Endodermal cell (in vitro differentiated cells): ENCODE results near the gene EML4. TPM values are rescaled to one million over a fixed set of nuclear protein-coding genes. Genes with fewer than 3 reads are reported as not detected.

Experiments
- DNase-seq: peaks from one replicate; pipeline ENCODE4 v3.0.0-alpha.2; 2017
- H3K27ac ChIP-seq: 2 replicates; pipeline ENCODE4 v1.5.1; 2013; ENCODE audit warnings: mild to moderate bottlenecking, low read depth, low read length, moderate library complexity
- H3K27me3 ChIP-seq: 2 replicates; pipeline ENCODE4 v1.6.1; 2013; ENCODE audit warnings: mild to moderate bottlenecking, low read length, moderate library complexity; ENCODE audit not compliant: insufficient read depth, control insufficient read depth, poor library complexity, severe bottlenecking
- H3K36me3 ChIP-seq: 2 replicates; pipeline ENCODE4 v1.7.0; 2013; ENCODE audit warnings: mild to moderate bottlenecking, low read length, moderate library complexity; ENCODE audit not compliant: control insufficient read depth, insufficient read depth
- H3K4me1 ChIP-seq: one replicate; pipeline ENCODE4 v1.7.0; 2013; ENCODE audit warnings: low read length; ENCODE audit not compliant: control insufficient read depth, insufficient read depth
- H3K4me3 ChIP-seq: 2 replicates; pipeline ENCODE4 v1.5.1; 2013; ENCODE audit warnings: mild to moderate bottlenecking, low read length, moderate library complexity
- H3K9ac ChIP-seq: 2 replicates; pipeline ENCODE4 v1.6.1; 2013; ENCODE audit warnings: mild to moderate bottlenecking, low read length, moderate library complexity; ENCODE audit not compliant: poor library complexity, severe bottlenecking; ENCODE audit errors: extremely low read depth
- H3K9me3 ChIP-seq: 2 replicates; pipeline ENCODE4 v1.6.1; 2013; ENCODE audit warnings: mild to moderate bottlenecking, low read length, moderate library complexity; ENCODE audit not compliant: control insufficient read depth
- H3K27ac Mint-ChIP-seq: 2 replicates; pipeline ENCODE4 v1.8.0; 2020; ENCODE audit warnings: mixed read lengths
- H3K27me3 Mint-ChIP-seq: 2 replicates; pipeline ENCODE4 v1.8.0; 2021; ENCODE audit warnings: mild to moderate bottlenecking, mixed read lengths; ENCODE audit not compliant: insufficient read depth
- H3K36me3 Mint-ChIP-seq: 2 replicates; pipeline ENCODE4 v1.8.0; 2020; ENCODE audit warnings: low read depth, mixed read lengths
- H3K4me1 Mint-ChIP-seq: 2 replicates; pipeline ENCODE4 v1.8.0; 2020; ENCODE audit warnings: mixed read lengths
- H3K4me3 Mint-ChIP-seq: 2 replicates; pipeline ENCODE4 v1.8.0; 2020; ENCODE audit warnings: mild to moderate bottlenecking, moderate library complexity, mixed read lengths
- H3K9me3 Mint-ChIP-seq: 2 replicates; pipeline ENCODE4 v1.8.0; 2020; ENCODE audit warnings: mild to moderate bottlenecking, mixed read lengths
- CTCF ChIP-seq: fragments of 200-600 bp; sonication (generic); conservative IDR thresholded peaks from 2 replicates; pipeline ENCODE4 v1.5.0; 2021; ENCODE audit warnings: antibody characterized with exemption, mild to moderate bottlenecking
- WGBS, 2 experiments: methylation state at CpG; one replicate each; pipeline versions ENCODE4 v1.1.5 to v1.1.7; 2013; ENCODE audit warnings: missing lambda C conversion rate in 2 of 2, mixed read lengths in 1 of 2; ENCODE audit not compliant: insufficient coverage in 1 of 2, insufficient read length in 1 of 2; 5-methylcytosine and 5-hydroxymethylcytosine counted together
- total RNA-seq, 2 donors: library from RNA; stranded (reverse); fragmentation: NEBNext Ultra II Directional in 1 of 2; extraction: Animal tissue kit (Norgen Biotek cat#: 25700) in 1 of 2; gene quantifications; 2 replicates in 1 of 2; 3 replicates in 1 of 2; pipeline ENCODE4 v1.2.1, GENCODE V29; 2021

EML4 gene
- total RNA-seq, 2 donors from 2014 or later: 84.6 to 90.9 TPM

- no peak for DNase-seq
- H3K9me3 Mint-ChIP-seq: no peaks in the 10 kb centered on the region
- no peaks in the 10 kb centered on the region for H3K4me1 ChIP-seq
- no peak overlapping the region for H3K4me3 Mint-ChIP-seq
- peaks cover 2% of the 10 kb centered on the region for H3K36me3 Mint-ChIP-seq
- H3K27me3 ChIP-seq: no peaks in the 10 kb centered on the region
- H3K9ac ChIP-seq: no peak overlapping the region
- no peak for TF ChIP-seq CTCF
- no peaks in the 10 kb centered on the region for H3K9me3 ChIP-seq
- H3K36me3 ChIP-seq: peaks cover 4% of the 10 kb centered on the region
- peaks cover 5% of the 10 kb centered on the region for H3K4me1 Mint-ChIP-seq
- H3K27ac ChIP-seq: no peak overlapping the region
- H3K27ac Mint-ChIP-seq: no peak overlapping the region
- H3K27me3 Mint-ChIP-seq: no peaks in the 10 kb centered on the region
- H3K4me3 ChIP-seq: no peak overlapping the region
Observed at GRCh38 chr2:42205337-42205736, 36.2 kb downstream of the EML4 start.

- WGBS, 2 experiments: 97 to 100% methylated on average over 1 to 5 of the region's 5 CpGs
- Mint-ChIP-seq H3K27ac (no peak overlapping the region), H3K27me3 (no peaks in the 10 kb centered on the region), H3K4me1 (peaks cover 14% of the 10 kb centered on the region), H3K9me3 (no peaks in the 10 kb centered on the region), H3K36me3 (peaks cover 2% of the 10 kb centered on the region), H3K4me3 (no peak overlapping the region)
- H3K9me3 ChIP-seq: no peaks in the 10 kb centered on the region
- H3K9ac ChIP-seq: no peak overlapping the region
- H3K4me3 ChIP-seq: no peak overlapping the region
- TF ChIP-seq CTCF: no peak
- H3K4me1 ChIP-seq: no peaks in the 10 kb centered on the region
- no peak overlapping the region for H3K27ac ChIP-seq
- peaks cover 4% of the 10 kb centered on the region for H3K36me3 ChIP-seq
- no peak for DNase-seq
- no peaks in the 10 kb centered on the region for H3K27me3 ChIP-seq
Observed at GRCh38 chr2:42207826-42208225, 38.7 kb downstream of the EML4 start.

- H3K27ac ChIP-seq: no peak overlapping the region
- H3K27me3 ChIP-seq: no peaks in the 10 kb centered on the region
- Mint-ChIP-seq H3K27ac (no peak overlapping the region), H3K4me3 (no peak overlapping the region), H3K4me1 (peaks cover 25% of the 10 kb centered on the region), H3K9me3 (no peaks in the 10 kb centered on the region), H3K27me3 (no peaks in the 10 kb centered on the region), H3K36me3 (peaks cover 2% of the 10 kb centered on the region)
- no peaks in the 10 kb centered on the region for H3K9me3 ChIP-seq
- no peak for TF ChIP-seq CTCF
- H3K4me3 ChIP-seq: no peak overlapping the region
- DNase-seq: no peak
- no peaks in the 10 kb centered on the region for H3K4me1 ChIP-seq
- no peak overlapping the region for H3K9ac ChIP-seq
- 98 to 100% methylated on average over 1 to 2 of the region's 2 CpGs for WGBS, 2 experiments
- H3K36me3 ChIP-seq: peaks cover 4% of the 10 kb centered on the region
Observed at GRCh38 chr2:42210203-42210602, 41.0 kb downstream of the EML4 start.
